ENCODE results near the gene MARF1.

DNA sequence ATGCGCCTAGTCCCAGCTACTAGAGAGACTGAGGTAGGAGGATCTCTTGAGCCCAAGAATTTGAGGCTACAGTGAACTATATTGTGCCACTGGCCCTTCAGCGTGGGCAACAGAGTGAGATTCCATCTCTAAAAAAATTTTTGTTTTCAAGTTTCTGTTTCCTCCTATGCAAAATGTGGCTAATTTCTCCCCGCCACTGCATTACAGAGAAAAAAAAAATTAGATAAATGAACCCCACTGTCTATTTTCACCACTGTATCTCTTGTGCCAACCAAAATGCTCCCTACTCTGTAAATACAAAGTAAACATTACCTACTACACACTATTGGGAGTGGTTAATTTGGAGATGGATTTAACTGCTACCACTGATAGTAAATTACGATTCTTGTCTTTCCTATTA lies 2.0 kb downstream of the MARF1 start:
- TF ChIP-seq, protein P1, sequence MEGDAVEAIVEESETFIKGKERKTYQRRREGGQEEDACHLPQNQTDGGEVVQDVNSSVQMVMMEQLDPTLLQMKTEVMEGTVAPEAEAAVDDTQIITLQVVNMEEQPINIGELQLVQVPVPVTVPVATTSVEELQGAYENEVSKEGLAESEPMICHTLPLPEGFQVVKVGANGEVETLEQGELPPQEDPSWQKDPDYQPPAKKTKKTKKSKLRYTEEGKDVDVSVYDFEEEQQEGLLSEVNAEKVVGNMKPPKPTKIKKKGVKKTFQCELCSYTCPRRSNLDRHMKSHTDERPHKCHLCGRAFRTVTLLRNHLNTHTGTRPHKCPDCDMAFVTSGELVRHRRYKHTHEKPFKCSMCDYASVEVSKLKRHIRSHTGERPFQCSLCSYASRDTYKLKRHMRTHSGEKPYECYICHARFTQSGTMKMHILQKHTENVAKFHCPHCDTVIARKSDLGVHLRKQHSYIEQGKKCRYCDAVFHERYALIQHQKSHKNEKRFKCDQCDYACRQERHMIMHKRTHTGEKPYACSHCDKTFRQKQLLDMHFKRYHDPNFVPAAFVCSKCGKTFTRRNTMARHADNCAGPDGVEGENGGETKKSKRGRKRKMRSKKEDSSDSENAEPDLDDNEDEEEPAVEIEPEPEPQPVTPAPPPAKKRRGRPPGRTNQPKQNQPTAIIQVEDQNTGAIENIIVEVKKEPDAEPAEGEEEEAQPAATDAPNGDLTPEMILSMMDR (IDR thresholded peaks at IDR 0.05), result no peak
- TF ChIP-seq POLR2A (IDR thresholded peaks at IDR 0.05), result no peak

Measured in esophagus squamous epithelium (tissue), 4 donors.